ENCODE results near the gene POLN.

GRCh38 chr4:2043396-2044118 is 198.4 kb downstream of the POLN start:
- no peak for TF ChIP-seq POLR2AphosphoS5 (IDR thresholded peaks at IDR 0.05; ENCODE audit: borderline replicate concordance, low read depth, low read length)
- no peak for TF ChIP-seq EZH2 (IDR thresholded peaks at IDR 0.05)
- TF ChIP-seq FOXP2 (optimal IDR thresholded peaks at IDR 0.05; ENCODE audit: control extremely low read depth, extremely low read length, insufficient read depth) = no peak

Data from SK-N-MC (cell line).